DOHH2 (cell line): ENCODE results near the gene RCVRN.

ENCODE experiments used
- H3F3A ChIP-seq: fragments of 200-600 bp; sonication (generic), shearing (Covaris generic); 2 replicates; pipeline ENCODE4 v1.6.0; 2016; ENCODE audit warnings: antibody characterized with exemption, mild to moderate bottlenecking; ENCODE audit not compliant: control insufficient read depth, insufficient read depth
- H3K27ac ChIP-seq: fragments of 200-600 bp; sonication (generic); 2 replicates; pipeline ENCODE4 v1.5.1; 2014; ENCODE audit warnings: low read depth, mild to moderate bottlenecking, low read length, moderate library complexity
- H3K27me3 ChIP-seq: fragments of 200-600 bp; sonication (generic); 2 replicates; pipeline ENCODE4 v1.6.1; 2014; ENCODE audit warnings: mild to moderate bottlenecking, low read length, mixed read lengths; ENCODE audit not compliant: control insufficient read depth
- H3K36me3 ChIP-seq: fragments of 200-600 bp; sonication (generic); 2 replicates; pipeline ENCODE4 v1.6.1; 2014; ENCODE audit warnings: mild to moderate bottlenecking, low read length, moderate library complexity, mixed read lengths; ENCODE audit not compliant: control insufficient read depth
- H3K4me1 ChIP-seq: fragments of 200-600 bp; sonication (generic); 2 replicates; pipeline ENCODE4 v1.6.1; 2014; ENCODE audit warnings: mild to moderate bottlenecking, low read length, mixed read lengths; ENCODE audit not compliant: control insufficient read depth
- H3K4me2 ChIP-seq: fragments of 200-600 bp; sonication (generic); 2 replicates; pipeline ENCODE4 v1.6.0; 2014; ENCODE audit warnings: mild to moderate bottlenecking, low read length, moderate library complexity
- H3K4me3 ChIP-seq: fragments of 200-600 bp; sonication (generic); 2 replicates; pipeline ENCODE4 v1.5.1; 2014; ENCODE audit warnings: mild to moderate bottlenecking, low read length, mixed read lengths
- H3K79me2 ChIP-seq: fragments of 200-600 bp; sonication (generic); 2 replicates; pipeline ENCODE4 v1.6.1; 2014; ENCODE audit warnings: mild to moderate bottlenecking, low read length, mixed read lengths; ENCODE audit not compliant: control insufficient read depth
- H3K9me2 ChIP-seq: fragments of 200-600 bp; sonication (generic); replicated peaks from 2 replicates; pipeline ENCODE4 v1.6.1; 2014; ENCODE audit warnings: mild to moderate bottlenecking, low read length, mixed read lengths; ENCODE audit not compliant: control insufficient read depth
- H3K9me3 ChIP-seq: fragments of 200-600 bp; sonication (generic); 2 replicates; pipeline ENCODE4 v1.6.1; 2014; ENCODE audit warnings: antibody characterized with exemption, low read length, mixed read lengths; ENCODE audit not compliant: control insufficient read depth, insufficient read depth
- H4K20me1 ChIP-seq: fragments of 200-600 bp; sonication (generic); 2 replicates; pipeline ENCODE4 v1.6.0; 2014; ENCODE audit warnings: low read depth, mild to moderate bottlenecking, antibody characterized with exemption, low read length, moderate library complexity; ENCODE audit not compliant: control insufficient read depth, insufficient read depth
- EZH2phosphoT487 ChIP-seq: fragments of 200-600 bp; sonication (generic); IDR thresholded peaks from 2 replicates; pipeline ENCODE4 v1.6.1; 2017; ENCODE audit warnings: borderline replicate concordance, mild to moderate bottlenecking, antibody characterized with exemption, low read length, moderate library complexity, mixed read lengths
- TF ChIP-seq, protein P1 (sequence below): fragments of 200-600 bp; sonication (generic); IDR thresholded peaks from one replicate; pipeline ENCODE4 v1.5.1; 2014; ENCODE audit warnings: antibody characterized with exemption, mild to moderate bottlenecking, low read depth, low read length; ENCODE audit not compliant: poor library complexity, severe bottlenecking

The RCVRN gene

DNA sequence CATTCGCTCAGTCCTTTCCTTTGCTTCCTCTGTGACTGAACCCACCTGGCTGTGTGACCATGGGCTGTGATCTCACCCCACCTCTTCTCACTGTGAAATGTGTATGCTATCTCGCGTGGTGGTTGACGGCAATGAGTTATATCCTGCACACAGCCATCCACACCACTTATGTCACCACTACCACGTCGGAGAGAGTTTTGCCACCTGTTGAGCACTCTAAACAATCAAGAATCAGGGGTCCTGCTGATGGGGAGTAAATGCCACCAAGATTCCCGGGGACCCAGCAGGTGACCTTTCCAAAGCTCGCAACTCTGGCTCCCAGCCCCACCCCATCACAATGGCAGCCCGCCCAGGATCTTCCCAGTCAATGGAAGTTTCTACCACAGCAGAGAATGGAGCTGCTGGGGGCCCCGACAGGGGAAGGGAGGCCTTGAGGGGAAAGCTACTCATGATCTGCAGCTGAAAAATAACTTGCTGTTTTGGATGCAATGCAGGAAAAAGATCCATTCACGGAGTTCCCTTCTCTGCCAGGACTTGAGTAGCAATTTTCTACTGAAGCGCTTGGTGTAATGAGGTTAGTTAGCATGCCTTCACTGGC, 26.2 kb upstream of the RCVRN start:
- Histone ChIP-seq H3K9me3 (no peaks in the 10 kb centered on the region), H3K79me2 (no peaks in the 10 kb centered on the region), H3K4me2 (no peak overlapping the region), H4K20me1 (no peaks in the 10 kb centered on the region), H3K27me3 (no peaks in the 10 kb centered on the region), H3F3A (no peaks in the 10 kb centered on the region), H3K4me1 (no peaks in the 10 kb centered on the region), H3K36me3 (no peaks in the 10 kb centered on the region), H3K9me2 (no peaks in the 10 kb centered on the region), H3K4me3 (no peak overlapping the region), H3K27ac (no peak overlapping the region)
- TF ChIP-seq EZH2phosphoT487 = no peak
- TF ChIP-seq, protein P1, sequence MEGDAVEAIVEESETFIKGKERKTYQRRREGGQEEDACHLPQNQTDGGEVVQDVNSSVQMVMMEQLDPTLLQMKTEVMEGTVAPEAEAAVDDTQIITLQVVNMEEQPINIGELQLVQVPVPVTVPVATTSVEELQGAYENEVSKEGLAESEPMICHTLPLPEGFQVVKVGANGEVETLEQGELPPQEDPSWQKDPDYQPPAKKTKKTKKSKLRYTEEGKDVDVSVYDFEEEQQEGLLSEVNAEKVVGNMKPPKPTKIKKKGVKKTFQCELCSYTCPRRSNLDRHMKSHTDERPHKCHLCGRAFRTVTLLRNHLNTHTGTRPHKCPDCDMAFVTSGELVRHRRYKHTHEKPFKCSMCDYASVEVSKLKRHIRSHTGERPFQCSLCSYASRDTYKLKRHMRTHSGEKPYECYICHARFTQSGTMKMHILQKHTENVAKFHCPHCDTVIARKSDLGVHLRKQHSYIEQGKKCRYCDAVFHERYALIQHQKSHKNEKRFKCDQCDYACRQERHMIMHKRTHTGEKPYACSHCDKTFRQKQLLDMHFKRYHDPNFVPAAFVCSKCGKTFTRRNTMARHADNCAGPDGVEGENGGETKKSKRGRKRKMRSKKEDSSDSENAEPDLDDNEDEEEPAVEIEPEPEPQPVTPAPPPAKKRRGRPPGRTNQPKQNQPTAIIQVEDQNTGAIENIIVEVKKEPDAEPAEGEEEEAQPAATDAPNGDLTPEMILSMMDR = no peak

DNA sequence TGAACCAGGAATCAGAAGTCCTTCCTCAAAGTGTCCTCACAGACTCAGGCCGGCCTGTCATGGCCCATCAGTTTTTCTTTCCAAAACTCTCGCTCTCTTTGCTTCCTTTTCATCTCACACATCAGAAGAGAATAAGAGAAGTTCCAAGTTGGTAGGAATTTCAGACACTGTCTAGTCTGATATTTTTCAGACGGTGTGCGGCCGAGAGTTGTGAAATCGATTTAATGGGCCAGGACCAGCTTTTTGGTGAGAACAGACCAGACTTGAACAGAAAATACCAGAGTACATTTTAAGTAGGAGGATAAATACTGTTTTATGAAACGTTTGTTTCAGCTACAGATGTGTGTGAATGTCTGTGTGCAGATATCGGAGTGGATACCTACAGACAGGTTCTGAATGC, 24.8 kb upstream of the RCVRN start:
- Histone ChIP-seq H3K36me3 (no peaks in the 10 kb centered on the region), H3K9me3 (no peaks in the 10 kb centered on the region), H3K9me2 (no peaks in the 10 kb centered on the region), H3K4me2 (no peak overlapping the region), H3K4me3 (no peak overlapping the region), H3K79me2 (no peaks in the 10 kb centered on the region), H3F3A (no peaks in the 10 kb centered on the region), H3K27me3 (no peaks in the 10 kb centered on the region), H3K27ac (no peak overlapping the region), H3K4me1 (no peaks in the 10 kb centered on the region), H4K20me1 (no peaks in the 10 kb centered on the region)
- TF ChIP-seq, protein P1 = no peak
- TF ChIP-seq EZH2phosphoT487 = no peak

DNA sequence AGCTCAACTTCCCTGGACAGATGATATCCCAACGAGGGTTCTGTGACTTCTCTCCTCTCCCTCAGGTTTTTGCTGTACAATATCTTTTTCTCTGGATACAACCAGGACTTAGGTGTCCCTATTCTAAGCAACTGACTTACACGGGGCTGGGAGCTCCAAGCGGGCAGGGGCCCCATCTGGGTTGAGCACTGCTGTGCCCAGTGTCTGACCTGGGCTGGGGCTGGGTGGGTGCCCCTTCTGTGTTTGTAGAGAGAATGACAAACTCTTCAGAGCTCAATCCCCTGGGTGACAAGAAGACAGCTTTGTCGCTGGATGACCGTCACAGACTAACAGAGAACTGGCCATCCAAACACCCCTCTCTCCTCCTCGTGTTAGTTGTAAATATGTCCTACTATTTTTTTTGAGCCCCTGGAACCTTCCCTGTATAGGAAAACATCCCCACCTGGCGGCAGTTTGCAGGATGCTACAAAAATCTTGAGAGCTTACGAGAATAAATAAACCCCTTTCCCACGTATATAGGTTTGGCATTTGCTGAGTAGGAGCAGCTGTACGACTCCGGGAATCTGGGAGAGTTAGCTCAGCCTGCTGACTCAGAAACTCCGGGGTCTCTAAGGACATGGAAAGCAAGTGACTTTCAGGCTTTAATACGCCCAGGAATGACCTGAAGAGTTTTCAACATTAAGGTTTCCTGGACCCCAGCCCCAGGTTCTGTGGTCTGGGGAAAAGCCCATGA, 23.7 kb upstream of the RCVRN start:
- no peaks in the 10 kb centered on the region for H3K27me3 ChIP-seq
- H4K20me1 ChIP-seq = no peaks in the 10 kb centered on the region
- H3K4me2 ChIP-seq = no peak overlapping the region
- H3F3A ChIP-seq = no peaks in the 10 kb centered on the region
- H3K4me3 ChIP-seq = no peak overlapping the region
- H3K9me3 ChIP-seq = no peaks in the 10 kb centered on the region
- H3K4me1 ChIP-seq = no peaks in the 10 kb centered on the region
- H3K27ac ChIP-seq = no peak overlapping the region
- H3K79me2 ChIP-seq = no peaks in the 10 kb centered on the region
- H3K36me3 ChIP-seq = no peaks in the 10 kb centered on the region
- no peak for TF ChIP-seq EZH2phosphoT487
- TF ChIP-seq, protein P1 = no peak
- H3K9me2 ChIP-seq = no peaks in the 10 kb centered on the region
